ENCODE measurements around the gene TGFBR3. TPM values are rescaled to one million over a fixed set of nuclear protein-coding genes. Genes with fewer than 3 reads are reported as not detected.

Gene TGFBR3
- total RNA-seq, 4 donors from 2014 or later = 87.8 to 388 (median 212) TPM

DNA sequence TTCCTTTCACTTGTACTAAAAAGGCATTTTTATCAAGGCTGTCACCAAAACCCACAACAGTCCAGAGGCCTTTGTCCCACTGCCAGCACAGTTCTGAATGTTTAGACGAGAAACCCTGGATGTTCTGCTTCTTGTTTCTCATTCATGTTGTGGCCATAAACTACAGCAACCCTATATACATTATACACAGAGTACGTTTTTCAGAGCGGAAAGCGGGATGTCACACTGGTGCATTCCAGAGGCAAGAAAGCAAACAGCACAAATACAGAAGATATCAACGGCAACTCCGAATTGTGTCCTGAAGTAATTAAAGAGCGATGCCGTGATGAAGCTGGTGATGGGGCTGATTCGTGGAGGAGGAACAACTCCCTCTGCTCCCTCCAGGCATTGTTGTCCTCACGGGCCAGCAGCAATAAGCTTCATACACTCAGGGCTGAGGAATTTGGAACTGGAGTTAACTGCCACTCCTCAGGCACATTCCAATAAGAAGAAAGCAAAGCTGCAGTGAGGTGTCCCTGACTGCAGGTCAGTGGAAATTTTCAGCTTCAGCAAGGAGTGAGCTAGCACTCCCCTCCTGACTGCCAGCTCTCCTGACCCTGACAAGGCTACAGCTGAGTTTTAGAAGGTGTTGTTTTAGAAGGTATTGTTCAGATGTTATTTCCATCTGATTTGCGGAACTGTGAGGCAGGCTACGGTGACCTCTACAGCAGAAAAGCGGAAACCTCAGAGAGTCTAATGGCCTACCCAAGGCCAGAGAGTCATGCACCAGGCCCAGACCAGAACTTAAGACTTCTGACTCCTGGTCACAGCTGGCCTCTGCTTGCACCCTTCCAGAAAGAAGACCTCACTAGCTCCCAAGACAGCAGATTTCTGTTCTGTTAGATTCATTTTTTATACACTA, 149.0 kb downstream of the TGFBR3 start:
- H3K4me3 ChIP-seq = peak overlapping the region in 1 of 2 donors; percentile 3
- peaks cover 0 to 18% of the 10 kb centered on the region in 2 donors for H3K4me1 ChIP-seq
- TF ChIP-seq, protein P1, sequence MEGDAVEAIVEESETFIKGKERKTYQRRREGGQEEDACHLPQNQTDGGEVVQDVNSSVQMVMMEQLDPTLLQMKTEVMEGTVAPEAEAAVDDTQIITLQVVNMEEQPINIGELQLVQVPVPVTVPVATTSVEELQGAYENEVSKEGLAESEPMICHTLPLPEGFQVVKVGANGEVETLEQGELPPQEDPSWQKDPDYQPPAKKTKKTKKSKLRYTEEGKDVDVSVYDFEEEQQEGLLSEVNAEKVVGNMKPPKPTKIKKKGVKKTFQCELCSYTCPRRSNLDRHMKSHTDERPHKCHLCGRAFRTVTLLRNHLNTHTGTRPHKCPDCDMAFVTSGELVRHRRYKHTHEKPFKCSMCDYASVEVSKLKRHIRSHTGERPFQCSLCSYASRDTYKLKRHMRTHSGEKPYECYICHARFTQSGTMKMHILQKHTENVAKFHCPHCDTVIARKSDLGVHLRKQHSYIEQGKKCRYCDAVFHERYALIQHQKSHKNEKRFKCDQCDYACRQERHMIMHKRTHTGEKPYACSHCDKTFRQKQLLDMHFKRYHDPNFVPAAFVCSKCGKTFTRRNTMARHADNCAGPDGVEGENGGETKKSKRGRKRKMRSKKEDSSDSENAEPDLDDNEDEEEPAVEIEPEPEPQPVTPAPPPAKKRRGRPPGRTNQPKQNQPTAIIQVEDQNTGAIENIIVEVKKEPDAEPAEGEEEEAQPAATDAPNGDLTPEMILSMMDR (IDR thresholded peaks at IDR 0.05) = peak in 1 of 4 experiments; percentile 11
- TF ChIP-seq POLR2A (IDR thresholded peaks at IDR 0.05) = peak in 1 of 2 donors; percentile 40
- peak overlapping the region; percentile 91 to 97 for H3K27ac ChIP-seq
- no peaks in the 10 kb centered on the region for H3K9me3 ChIP-seq
- H3K36me3 ChIP-seq = no peaks in the 10 kb centered on the region
- no peaks in the 10 kb centered on the region for H3K27me3 ChIP-seq
- intact Hi-C loops (cut with DNase I; ENCODE audit: low total_unique reads) = no loop called here
- peak; percentile 48 to 70 for DNase-seq

GRCh38 chr1:91736146-91736714, 149.7 kb downstream of the TGFBR3 start:
- Histone ChIP-seq H3K4me3 (peak overlapping the region in 1 of 2 donors; percentile 3), H3K27ac (peak overlapping the region; percentile 91 to 97), H3K36me3 (no peaks in the 10 kb centered on the region), H3K27me3 (no peaks in the 10 kb centered on the region), H3K4me1 (peaks cover 0 to 15% of the 10 kb centered on the region in 2 donors), H3K9me3 (no peaks in the 10 kb centered on the region)
- TF ChIP-seq, protein P1 (IDR thresholded peaks at IDR 0.05) = no peak
- TF ChIP-seq POLR2A (IDR thresholded peaks at IDR 0.05) = no peak
- intact Hi-C loops (cut with DNase I; ENCODE audit: low total_unique reads) = no loop called here
- DNase-seq = no peak

GRCh38 chr1:91735266-91735845, 150.6 kb downstream of the TGFBR3 start:
- intact Hi-C loops (cut with DNase I; ENCODE audit: low total_unique reads) = no loop called here
- DNase-seq = no peak
- Histone ChIP-seq H3K27me3 (no peaks in the 10 kb centered on the region), H3K27ac (peak overlapping the region; percentile 91 to 97), H3K4me1 (peaks cover 5 to 14% of the 10 kb centered on the region in 2 donors), H3K9me3 (no peaks in the 10 kb centered on the region), H3K4me3 (no peak overlapping the region), H3K36me3 (no peaks in the 10 kb centered on the region)
- TF ChIP-seq, protein P1 (IDR thresholded peaks at IDR 0.05) = no peak
- TF ChIP-seq POLR2A (IDR thresholded peaks at IDR 0.05) = no peak

DNA sequence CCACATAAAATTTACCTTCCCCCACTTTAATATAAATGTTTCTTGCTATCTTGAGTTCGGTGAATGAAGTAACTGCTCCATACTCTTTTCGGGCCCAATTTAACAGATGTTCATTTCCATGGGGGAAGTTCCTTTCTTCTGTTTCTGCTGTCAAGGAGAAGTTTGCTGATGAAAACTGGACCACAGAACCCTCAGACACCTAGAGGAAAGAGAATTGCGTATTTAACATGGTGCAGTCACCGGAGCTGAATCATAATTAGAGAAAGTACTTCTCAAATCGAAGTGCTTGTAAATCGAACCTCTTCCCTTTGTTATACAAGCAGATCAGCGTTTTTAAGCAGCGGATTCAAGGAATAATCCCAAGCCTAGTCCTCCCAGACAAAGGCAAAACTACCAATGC, 151.2 kb downstream of the TGFBR3 start:
- intact Hi-C loops (cut with DNase I; ENCODE audit: low total_unique reads) = no loop called here

More for the DNA sequence above, 151.2 kb downstream of the TGFBR3 start:
- Histone ChIP-seq H3K9me3 (no peaks in the 10 kb centered on the region), H3K4me3 (no peak overlapping the region), H3K4me1 (peaks cover 5 to 14% of the 10 kb centered on the region in 2 donors), H3K27me3 (no peaks in the 10 kb centered on the region), H3K36me3 (no peaks in the 10 kb centered on the region), H3K27ac (peak overlapping the region; percentile 91 to 97)
- TF ChIP-seq, protein P1 (IDR thresholded peaks at IDR 0.05) = no peak
- no peak for TF ChIP-seq POLR2A (IDR thresholded peaks at IDR 0.05)
- no peak for DNase-seq
